Thyroid gland (tissue), 4 donors: ENCODE data around the gene GLRA1. TPM values are rescaled to one million over a fixed set of nuclear protein-coding genes. Genes with fewer than 3 reads are reported as not detected.

Source experiments
- DNase-seq, 2 donors: peaks; one replicate each; pipeline ENCODE4 v3.0.0-alpha.2; 2019
- H3K27ac ChIP-seq, 3 donors: fragments of 200-600 bp; sonication (generic); 1 replicate in 2 of 3; 2 replicates in 1 of 3; pipeline ENCODE4 v1.5.1; 2016 to 2019; ENCODE audit warnings: mild to moderate bottlenecking in 1 of 3, moderate library complexity in 1 of 3
- H3K27me3 ChIP-seq: fragments of 200-600 bp; sonication (generic); one replicate; pipeline ENCODE4 v1.5.1; 2019
- H3K36me3 ChIP-seq, 2 donors: fragments of 200-600 bp; sonication (generic); one replicate each; pipeline ENCODE4 v1.5.1; 2016 to 2019
- H3K4me1 ChIP-seq, 2 donors: fragments of 200-600 bp; sonication (generic); one replicate each; pipeline ENCODE4 v1.5.1; 2017 to 2019
- H3K4me3 ChIP-seq, 3 donors: fragments of 200-600 bp; sonication (generic); replicated peaks in 1 of 3; 1 replicate in 2 of 3; 2 replicates in 1 of 3; pipeline ENCODE4 v1.5.1; 2016; ENCODE audit warnings: mild to moderate bottlenecking in 1 of 3
- H3K9me3 ChIP-seq: fragments of 200-600 bp; sonication (generic); one replicate; pipeline ENCODE4 v1.5.1; 2017
- POLR2A ChIP-seq, 2 donors: fragments of 450-650 bp; IDR thresholded peaks; one replicate each; pipeline ENCODE4 v1.6.1; 2017; ENCODE audit warnings: antibody characterized with exemption in 2 of 2, mild to moderate bottlenecking in 2 of 2, moderate library complexity in 1 of 2
- WGBS, 2 donors: methylation state at CpG; one replicate each; pipeline ENCODE4 v1.1.5; 2017; 5-methylcytosine and 5-hydroxymethylcytosine counted together
- intact Hi-C: fragments of 100-400 bp; cut with DNase I; formaldehyde crosslinking; loops from one replicate; pipeline ENCODE4 v1.15.1; 2023
- total RNA-seq, 4 donors: library from RNA; depleted of rRNA; stranded (reverse); fragments of >200 nt; gene quantifications; one replicate each; pipeline ENCODE4 v1.2.3, GENCODE V29; 2016
- TF ChIP-seq, protein P1 (sequence below), 6 experiments: fragments of 200-600 bp in 3 of 6; fragments of 450-650 bp in 3 of 6; sonication (generic) in 3 of 6; IDR thresholded peaks; one replicate each; pipeline ENCODE4 v1.5.1; 2016 to 2019; ENCODE audit warnings: antibody characterized with exemption in 6 of 6, mild to moderate bottlenecking in 2 of 6, inconsistent platforms in 1 of 6, moderate library complexity in 1 of 6

GLRA1 gene
- total RNA-seq, 4 donors from 2014 or later = not detected

DNA sequence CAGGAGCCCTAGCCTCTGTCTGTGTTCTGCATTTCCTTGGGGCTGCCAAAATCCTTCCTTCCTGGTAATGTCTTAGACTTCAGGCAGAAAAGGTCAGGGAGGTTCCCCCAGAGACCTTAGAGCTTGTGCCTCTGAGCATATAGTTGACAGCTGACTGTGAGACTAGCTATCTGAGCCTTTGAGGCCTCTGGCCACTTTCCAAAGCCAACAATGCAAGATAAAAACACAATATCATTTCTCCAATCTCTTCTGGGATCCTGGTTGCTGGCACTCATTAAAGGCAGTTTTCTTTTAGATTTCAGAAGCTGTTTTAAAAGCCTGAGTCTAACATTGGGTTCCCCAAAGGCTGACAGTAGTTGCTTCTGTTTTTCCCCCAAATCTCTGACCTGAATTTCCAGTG lies 13.2 kb upstream of the GLRA1 start:
- no peak for DNase-seq

DNA sequence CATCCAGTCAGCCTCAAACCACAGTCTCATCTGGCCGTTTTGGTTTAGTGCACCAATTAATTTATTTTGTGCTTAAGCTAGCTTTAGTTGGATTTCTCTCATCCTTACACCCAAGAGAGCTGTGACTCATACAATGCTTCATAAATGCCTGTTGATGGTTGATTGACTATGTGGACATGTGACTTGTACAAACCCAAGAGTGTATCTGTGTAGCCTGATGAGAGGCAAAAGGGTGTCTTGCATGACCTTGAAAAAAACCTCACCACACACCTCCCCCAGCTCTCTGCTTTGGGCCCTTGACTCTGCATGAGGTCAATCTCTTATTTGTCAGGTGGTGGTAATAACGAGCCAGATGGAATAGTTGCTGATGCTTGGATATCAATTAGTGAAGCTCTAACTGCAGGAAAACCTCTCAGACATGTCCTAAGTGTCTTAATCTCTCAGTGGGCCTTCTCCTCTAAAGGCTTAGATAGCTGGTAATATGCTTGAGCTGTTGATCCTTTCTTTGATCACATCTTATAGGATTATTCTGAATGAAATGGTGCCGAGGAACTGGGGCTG lies 10.6 kb upstream of the GLRA1 start:
- Histone ChIP-seq H3K27me3 (no peaks in the 10 kb centered on the region), H3K9me3 (no peaks in the 10 kb centered on the region), H3K27ac (no peak overlapping the region), H3K36me3 (no peaks in the 10 kb centered on the region), H3K4me1 (no peaks in the 10 kb centered on the region), H3K4me3 (no peak overlapping the region)
- 26 to 44% methylated on average over 3 of the region's 3 CpGs for WGBS, 2 donors
- intact Hi-C loops = no loop called here
- DNase-seq = no peak
- no peak for TF ChIP-seq POLR2A (IDR thresholded peaks at IDR 0.05)
- TF ChIP-seq, protein P1, sequence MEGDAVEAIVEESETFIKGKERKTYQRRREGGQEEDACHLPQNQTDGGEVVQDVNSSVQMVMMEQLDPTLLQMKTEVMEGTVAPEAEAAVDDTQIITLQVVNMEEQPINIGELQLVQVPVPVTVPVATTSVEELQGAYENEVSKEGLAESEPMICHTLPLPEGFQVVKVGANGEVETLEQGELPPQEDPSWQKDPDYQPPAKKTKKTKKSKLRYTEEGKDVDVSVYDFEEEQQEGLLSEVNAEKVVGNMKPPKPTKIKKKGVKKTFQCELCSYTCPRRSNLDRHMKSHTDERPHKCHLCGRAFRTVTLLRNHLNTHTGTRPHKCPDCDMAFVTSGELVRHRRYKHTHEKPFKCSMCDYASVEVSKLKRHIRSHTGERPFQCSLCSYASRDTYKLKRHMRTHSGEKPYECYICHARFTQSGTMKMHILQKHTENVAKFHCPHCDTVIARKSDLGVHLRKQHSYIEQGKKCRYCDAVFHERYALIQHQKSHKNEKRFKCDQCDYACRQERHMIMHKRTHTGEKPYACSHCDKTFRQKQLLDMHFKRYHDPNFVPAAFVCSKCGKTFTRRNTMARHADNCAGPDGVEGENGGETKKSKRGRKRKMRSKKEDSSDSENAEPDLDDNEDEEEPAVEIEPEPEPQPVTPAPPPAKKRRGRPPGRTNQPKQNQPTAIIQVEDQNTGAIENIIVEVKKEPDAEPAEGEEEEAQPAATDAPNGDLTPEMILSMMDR (IDR thresholded peaks at IDR 0.05) = no peak

More for the DNA sequence above, 13.2 kb upstream of the GLRA1 start:
- Histone ChIP-seq H3K4me3 (no peak overlapping the region), H3K9me3 (no peaks in the 10 kb centered on the region), H3K4me1 (no peaks in the 10 kb centered on the region), H3K36me3 (no peaks in the 10 kb centered on the region), H3K27ac (no peak overlapping the region), H3K27me3 (no peaks in the 10 kb centered on the region)
- no peak for TF ChIP-seq POLR2A (IDR thresholded peaks at IDR 0.05)
- TF ChIP-seq, protein P1 (IDR thresholded peaks at IDR 0.05) = no peak
- intact Hi-C loops = no loop called here

DNA sequence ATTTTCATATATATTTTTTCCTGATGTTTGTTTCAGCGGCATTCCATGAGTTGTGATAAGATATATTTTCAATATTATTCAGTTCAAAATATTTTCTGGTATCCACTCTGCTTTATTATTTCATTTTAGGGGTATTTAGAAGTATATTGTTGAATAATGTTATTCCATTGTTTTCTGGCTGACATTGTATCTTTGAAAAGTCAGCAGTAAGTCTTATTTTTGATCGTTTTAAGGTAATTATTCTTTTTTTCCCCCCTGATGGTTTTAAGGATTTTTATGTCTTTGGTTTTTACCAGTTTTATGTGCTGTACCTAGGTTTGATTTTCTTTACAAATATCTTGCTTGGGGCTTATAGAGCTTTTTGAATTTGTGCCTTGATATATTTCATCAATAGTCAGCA lies 6.6 kb upstream of the GLRA1 start:
- H3K4me1 ChIP-seq = no peaks in the 10 kb centered on the region
- 70 to 80% methylated on average over 2 of the region's 2 CpGs for WGBS, 2 donors
- no peak for TF ChIP-seq POLR2A (IDR thresholded peaks at IDR 0.05)
- TF ChIP-seq, protein P1 (IDR thresholded peaks at IDR 0.05) = no peak
- no peaks in the 10 kb centered on the region for H3K9me3 ChIP-seq
- H3K27me3 ChIP-seq = no peaks in the 10 kb centered on the region
- H3K4me3 ChIP-seq = no peak overlapping the region
- no peak overlapping the region for H3K27ac ChIP-seq
- no peaks in the 10 kb centered on the region for H3K36me3 ChIP-seq
- intact Hi-C loops = no loop called here
- DNase-seq = no peak

DNA sequence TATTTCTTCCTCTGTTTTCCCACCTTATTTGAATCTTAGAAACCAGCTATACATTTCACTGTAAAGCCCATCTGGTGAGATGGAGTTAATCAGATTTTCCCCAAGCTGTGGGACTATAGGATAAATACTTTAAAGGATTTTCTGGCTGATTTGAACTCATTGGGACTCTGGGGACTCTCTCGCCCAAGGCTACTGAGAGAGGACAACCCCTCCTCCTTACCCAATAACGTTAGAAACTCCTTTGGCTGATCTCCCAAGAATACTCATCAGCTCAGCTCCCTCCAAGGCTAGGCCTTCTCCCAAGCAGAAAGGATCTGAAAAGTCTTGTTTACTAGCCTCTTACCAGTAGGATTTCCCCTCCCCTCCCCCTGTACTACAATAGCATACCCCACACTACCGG lies 1.5 kb upstream of the GLRA1 start:
- Histone ChIP-seq H3K27me3 (no peaks in the 10 kb centered on the region), H3K4me1 (no peaks in the 10 kb centered on the region), H3K36me3 (no peaks in the 10 kb centered on the region), H3K9me3 (no peaks in the 10 kb centered on the region), H3K27ac (no peak overlapping the region), H3K4me3 (no peak overlapping the region)
- no peak for TF ChIP-seq POLR2A (IDR thresholded peaks at IDR 0.05)
- TF ChIP-seq, protein P1 (IDR thresholded peaks at IDR 0.05) = no peak
- intact Hi-C loops = loop anchor here (10.0 kb wide), 1 partner anchor 219 kb away; no protein-coding TSS in a partner anchor
- DNase-seq = no peak
- 16 to 33% methylated on average over 3 of the region's 3 CpGs for WGBS, 2 donors

DNA sequence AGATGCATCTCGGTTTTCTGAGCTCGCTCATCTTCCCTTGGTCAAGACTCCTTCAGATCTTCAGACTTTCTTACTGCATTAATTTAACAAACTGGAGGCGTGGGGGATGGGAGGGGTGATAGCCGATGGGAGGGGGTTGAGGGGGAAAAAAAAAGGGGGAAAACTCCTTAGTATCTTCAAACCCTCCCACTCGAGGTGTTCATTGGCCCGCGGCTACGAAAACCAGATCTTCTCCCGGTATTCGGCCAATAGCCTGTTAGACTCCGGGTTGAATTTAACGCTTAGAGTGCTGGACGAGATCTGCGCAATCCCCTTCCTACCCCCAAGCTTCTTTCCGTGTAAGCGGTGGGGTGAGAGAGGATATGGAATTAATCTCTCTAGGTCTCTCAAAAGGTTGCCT lies 689 bp upstream of the GLRA1 start:
- no peaks in the 10 kb centered on the region for H3K36me3 ChIP-seq
- H3K9me3 ChIP-seq = no peaks in the 10 kb centered on the region
- no peaks in the 10 kb centered on the region for H3K27me3 ChIP-seq
- intact Hi-C loops = loop anchor here (10.0 kb wide), 1 partner anchor 219 kb away; no protein-coding TSS in a partner anchor
- WGBS, 2 donors = 15% methylated on average over 16 of the region's 16 CpGs
- H3K4me3 ChIP-seq = no peak overlapping the region
- H3K27ac ChIP-seq = no peak overlapping the region
- no peaks in the 10 kb centered on the region for H3K4me1 ChIP-seq
- no peak for DNase-seq
- no peak for TF ChIP-seq POLR2A (IDR thresholded peaks at IDR 0.05)
- TF ChIP-seq, protein P1 (IDR thresholded peaks at IDR 0.05) = no peak
